HepG2 (cell line): ENCODE data around the gene MAPK8IP1. TPM values are rescaled to one million over a fixed set of nuclear protein-coding genes. Genes with fewer than 3 reads are reported as not detected.

Experiments
- FLYWCH1 ChIP-seq: sonication (generic); formaldehyde crosslinking; IDR thresholded peaks from 2 replicates; pipeline ENCODE4 v1.8.1; 2023; ENCODE audit warnings: mild to moderate bottlenecking, missing genetic modification reagents
- FOXC1 ChIP-seq: sonication (generic); formaldehyde crosslinking; IDR thresholded peaks from 2 replicates; pipeline ENCODE4 v1.8.0; 2022; ENCODE audit warnings: mild to moderate bottlenecking, missing genetic modification reagents, borderline replicate concordance
- KLF11 ChIP-seq: IDR thresholded peaks from 2 replicates; pipeline ENCODE4 v1.6.1; 2016; ENCODE audit warnings: missing compliant biosample characterization
- PCBP1 ChIP-seq: fragments of 200-400 bp; formaldehyde crosslinking; IDR thresholded peaks from 2 replicates; pipeline ENCODE4 v1.6.1; 2017; ENCODE audit warnings: mild to moderate bottlenecking, low read depth, low read length, borderline replicate concordance
- TBX2 ChIP-seq: sonication (generic); formaldehyde crosslinking; IDR thresholded peaks from 2 replicates; pipeline ENCODE4 v1.5.0; 2020; ENCODE audit warnings: missing genetic modification reagents, mild to moderate bottlenecking, borderline replicate concordance
- TCF7 ChIP-seq: sonication (generic); IDR thresholded peaks from 2 replicates; pipeline ENCODE4 v1.6.1; 2016; ENCODE audit warnings: antibody characterized with exemption, low read depth
- TEAD2 ChIP-seq: sonication (generic); formaldehyde crosslinking; IDR thresholded peaks from 2 replicates; pipeline ENCODE4 v1.9.0; 2021; ENCODE audit warnings: missing genetic modification reagents
- ZFY ChIP-seq: sonication (generic); formaldehyde crosslinking; IDR thresholded peaks from 2 replicates; pipeline ENCODE4 v1.4.0; 2020; ENCODE audit warnings: missing genetic modification reagents
- ZNF263 ChIP-seq: sonication (generic); formaldehyde crosslinking; IDR thresholded peaks from 2 replicates; pipeline ENCODE4 v1.4.0; 2020; ENCODE audit warnings: missing genetic modification reagents
- ZNF432 ChIP-seq: sonication (generic); formaldehyde crosslinking; IDR thresholded peaks from 2 replicates; pipeline ENCODE4 v1.5.0; 2020; ENCODE audit warnings: missing genetic modification reagents, mild to moderate bottlenecking, borderline replicate concordance
- polyA plus RNA-seq, 8 experiments: library from polyadenylated mRNA; depleted of rRNA in 3 of 8; stranded (reverse) in 7 of 8; unstranded in 1 of 8; fragments of >200 nt; fragmentation: Illumina TruSeq in 4 of 8; extraction: Trizol in 4 of 8; gene quantifications; 2 replicates each; pipeline versions ENCODE4 v1.2.1 to v1.2.3, GENCODE V29; 2011 to 2016; ENCODE audit warnings: low read depth in 4 of 8, missing spikeins in 1 of 8, mixed read lengths in 1 of 8; ENCODE audit not compliant: insufficient read depth in 1 of 8
- total RNA-seq, 5 experiments: library from RNA; depleted of rRNA; stranded (reverse); fragments of >200 nt; fragmentation: Illumina TruSeq; extraction: Trizol; gene quantifications; 2 replicates each; pipeline ENCODE4 v1.2.3, GENCODE V29; 2016; ENCODE audit warnings: low read depth in 1 of 5
- TF ChIP-seq, protein P1 (sequence below): sonication (generic); formaldehyde crosslinking; IDR thresholded peaks from 2 replicates; pipeline ENCODE4 v1.4.0; 2020; ENCODE audit warnings: missing genetic modification reagents
- TF ChIP-seq, protein P2 (sequence below): sonication (generic); formaldehyde crosslinking; IDR thresholded peaks from 2 replicates; pipeline ENCODE4 v1.5.0; 2020; ENCODE audit warnings: missing genetic modification reagents
- TF ChIP-seq, protein P3 (sequence below): sonication (generic); formaldehyde crosslinking; IDR thresholded peaks from 2 replicates; pipeline ENCODE4 v1.9.0; 2022; ENCODE audit warnings: missing genetic modification reagents, mild to moderate bottlenecking, borderline replicate concordance
- TF ChIP-seq, protein P4 (sequence below): sonication (generic); formaldehyde crosslinking; conservative IDR thresholded peaks from 2 replicates; pipeline ENCODE4 v1.4.0; 2020; ENCODE audit warnings: mild to moderate bottlenecking, missing genetic modification reagents, moderate library complexity
- TF ChIP-seq, protein P5 (sequence below): sonication (generic); formaldehyde crosslinking; IDR thresholded peaks from 2 replicates; pipeline ENCODE4 v1.5.0; 2020; ENCODE audit warnings: missing genetic modification reagents, mild to moderate bottlenecking, borderline replicate concordance

MAPK8IP1 gene
- total and polyA plus RNA-seq, 2 of the 13 experiments (the other 11 are each of a cell fraction or from before 2014, with no cell fraction given), result 2.2 to 4.2 TPM

DNA sequence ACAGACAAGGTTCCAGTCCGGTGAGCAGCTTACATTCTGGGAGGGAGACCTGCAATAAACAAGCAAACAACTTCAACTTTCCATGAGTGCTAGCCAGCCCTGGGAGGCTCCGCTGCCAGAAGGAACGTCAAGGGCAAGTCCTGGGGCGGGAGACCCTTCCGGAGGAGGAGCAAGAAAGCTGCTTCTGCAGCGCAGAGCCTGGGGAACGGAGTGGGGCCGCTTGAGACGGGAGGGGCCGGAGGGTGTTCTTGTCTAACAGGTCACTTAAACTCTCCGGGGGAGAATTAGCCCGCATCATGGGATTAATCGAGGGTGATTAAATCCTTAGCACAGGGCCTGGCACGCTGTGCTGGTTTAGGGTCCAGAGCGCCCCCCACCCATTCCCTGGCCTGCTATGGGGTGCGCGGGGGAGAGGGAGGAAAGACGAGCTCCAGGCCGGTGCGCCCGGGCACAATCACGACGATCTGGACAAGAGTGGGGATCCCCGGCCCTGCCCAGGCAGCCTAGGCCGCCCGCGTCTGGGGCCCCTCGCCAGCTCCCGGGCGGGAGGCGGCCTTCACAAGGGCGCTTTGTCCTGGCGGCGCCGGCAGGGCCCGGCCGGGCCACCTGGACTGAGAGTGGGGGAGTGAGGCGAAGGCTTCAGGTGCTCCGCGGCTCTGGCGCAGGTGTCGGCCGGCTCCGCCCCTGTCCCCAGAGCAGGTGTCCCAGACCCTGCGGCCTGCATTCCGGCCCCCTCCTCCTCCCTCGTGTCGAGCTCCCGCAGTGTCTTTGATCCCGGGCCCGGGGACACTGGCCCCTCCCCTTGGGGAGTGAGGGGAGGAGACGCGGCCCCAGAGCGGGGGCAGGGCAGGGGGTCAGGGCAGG is 36.3 kb downstream of the MAPK8IP1 start (continued):
- TF ChIP-seq, protein P1, sequence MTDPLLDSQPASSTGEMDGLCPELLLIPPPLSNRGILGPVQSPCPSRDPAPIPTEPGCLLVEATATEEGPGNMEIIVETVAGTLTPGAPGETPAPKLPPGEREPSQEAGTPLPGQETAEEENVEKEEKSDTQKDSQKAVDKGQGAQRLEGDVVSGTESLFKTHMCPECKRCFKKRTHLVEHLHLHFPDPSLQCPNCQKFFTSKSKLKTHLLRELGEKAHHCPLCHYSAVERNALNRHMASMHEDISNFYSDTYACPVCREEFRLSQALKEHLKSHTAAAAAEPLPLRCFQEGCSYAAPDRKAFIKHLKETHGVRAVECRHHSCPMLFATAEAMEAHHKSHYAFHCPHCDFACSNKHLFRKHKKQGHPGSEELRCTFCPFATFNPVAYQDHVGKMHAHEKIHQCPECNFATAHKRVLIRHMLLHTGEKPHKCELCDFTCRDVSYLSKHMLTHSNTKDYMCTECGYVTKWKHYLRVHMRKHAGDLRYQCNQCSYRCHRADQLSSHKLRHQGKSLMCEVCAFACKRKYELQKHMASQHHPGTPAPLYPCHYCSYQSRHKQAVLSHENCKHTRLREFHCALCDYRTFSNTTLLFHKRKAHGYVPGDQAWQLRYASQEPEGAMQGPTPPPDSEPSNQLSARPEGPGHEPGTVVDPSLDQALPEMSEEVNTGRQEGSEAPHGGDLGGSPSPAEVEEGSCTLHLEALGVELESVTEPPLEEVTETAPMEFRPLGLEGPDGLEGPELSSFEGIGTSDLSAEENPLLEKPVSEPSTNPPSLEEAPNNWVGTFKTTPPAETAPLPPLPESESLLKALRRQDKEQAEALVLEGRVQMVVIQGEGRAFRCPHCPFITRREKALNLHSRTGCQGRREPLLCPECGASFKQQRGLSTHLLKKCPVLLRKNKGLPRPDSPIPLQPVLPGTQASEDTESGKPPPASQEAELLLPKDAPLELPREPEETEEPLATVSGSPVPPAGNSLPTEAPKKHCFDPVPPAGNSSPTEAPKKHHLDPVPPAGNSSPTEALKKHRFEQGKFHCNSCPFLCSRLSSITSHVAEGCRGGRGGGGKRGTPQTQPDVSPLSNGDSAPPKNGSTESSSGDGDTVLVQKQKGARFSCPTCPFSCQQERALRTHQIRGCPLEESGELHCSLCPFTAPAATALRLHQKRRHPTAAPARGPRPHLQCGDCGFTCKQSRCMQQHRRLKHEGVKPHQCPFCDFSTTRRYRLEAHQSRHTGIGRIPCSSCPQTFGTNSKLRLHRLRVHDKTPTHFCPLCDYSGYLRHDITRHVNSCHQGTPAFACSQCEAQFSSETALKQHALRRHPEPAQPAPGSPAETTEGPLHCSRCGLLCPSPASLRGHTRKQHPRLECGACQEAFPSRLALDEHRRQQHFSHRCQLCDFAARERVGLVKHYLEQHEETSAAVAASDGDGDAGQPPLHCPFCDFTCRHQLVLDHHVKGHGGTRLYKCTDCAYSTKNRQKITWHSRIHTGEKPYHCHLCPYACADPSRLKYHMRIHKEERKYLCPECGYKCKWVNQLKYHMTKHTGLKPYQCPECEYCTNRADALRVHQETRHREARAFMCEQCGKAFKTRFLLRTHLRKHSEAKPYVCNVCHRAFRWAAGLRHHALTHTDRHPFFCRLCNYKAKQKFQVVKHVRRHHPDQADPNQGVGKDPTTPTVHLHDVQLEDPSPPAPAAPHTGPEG (CRISPR knock-in tag), result 0 out of 2 replicates have a peak, but pooled peaks have one; percentile 34
- peak; percentile 81 for TF ChIP-seq TBX2 (CRISPR knock-in tag)
- TF ChIP-seq FOXC1 (CRISPR knock-in tag), result 0 out of 2 replicates have a peak, but pooled peaks have one; percentile 16
- peak; percentile 75; the same call in 1 of the 2 replicates for TF ChIP-seq ZFY (CRISPR knock-in tag)
- 0 out of 2 replicates have a peak, but pooled peaks have one; percentile 18 for TF ChIP-seq TEAD2 (CRISPR knock-in tag)
- TF ChIP-seq, protein P2, sequence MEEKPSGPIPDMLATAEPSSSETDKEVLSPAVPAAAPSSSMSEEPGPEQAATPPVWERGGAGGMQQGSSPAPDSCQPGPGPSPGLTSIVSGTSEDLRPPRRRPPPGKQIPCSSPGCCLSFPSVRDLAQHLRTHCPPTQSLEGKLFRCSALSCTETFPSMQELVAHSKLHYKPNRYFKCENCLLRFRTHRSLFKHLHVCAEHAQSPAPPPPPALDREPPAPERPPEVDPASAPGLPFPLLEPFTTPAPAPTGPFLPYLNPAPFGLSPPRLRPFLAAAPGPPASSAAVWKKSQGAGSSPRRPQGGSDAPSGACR (CRISPR knock-in tag), result 0 out of 2 replicates have a peak, but pooled peaks have one; percentile 14
- no peak for TF ChIP-seq FLYWCH1 (CRISPR knock-in tag)
- 0 out of 2 replicates have a peak, but pooled peaks have one; percentile 13 for TF ChIP-seq KLF11 (CRISPR knock-in tag)
- TF ChIP-seq, protein P3, sequence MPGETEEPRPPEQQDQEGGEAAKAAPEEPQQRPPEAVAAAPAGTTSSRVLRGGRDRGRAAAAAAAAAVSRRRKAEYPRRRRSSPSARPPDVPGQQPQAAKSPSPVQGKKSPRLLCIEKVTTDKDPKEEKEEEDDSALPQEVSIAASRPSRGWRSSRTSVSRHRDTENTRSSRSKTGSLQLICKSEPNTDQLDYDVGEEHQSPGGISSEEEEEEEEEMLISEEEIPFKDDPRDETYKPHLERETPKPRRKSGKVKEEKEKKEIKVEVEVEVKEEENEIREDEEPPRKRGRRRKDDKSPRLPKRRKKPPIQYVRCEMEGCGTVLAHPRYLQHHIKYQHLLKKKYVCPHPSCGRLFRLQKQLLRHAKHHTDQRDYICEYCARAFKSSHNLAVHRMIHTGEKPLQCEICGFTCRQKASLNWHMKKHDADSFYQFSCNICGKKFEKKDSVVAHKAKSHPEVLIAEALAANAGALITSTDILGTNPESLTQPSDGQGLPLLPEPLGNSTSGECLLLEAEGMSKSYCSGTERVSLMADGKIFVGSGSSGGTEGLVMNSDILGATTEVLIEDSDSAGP (CRISPR knock-in tag), result peak; percentile 52; the same call in 1 of the 2 replicates
- no peak for TF ChIP-seq ZNF432
- TF ChIP-seq, protein P4, sequence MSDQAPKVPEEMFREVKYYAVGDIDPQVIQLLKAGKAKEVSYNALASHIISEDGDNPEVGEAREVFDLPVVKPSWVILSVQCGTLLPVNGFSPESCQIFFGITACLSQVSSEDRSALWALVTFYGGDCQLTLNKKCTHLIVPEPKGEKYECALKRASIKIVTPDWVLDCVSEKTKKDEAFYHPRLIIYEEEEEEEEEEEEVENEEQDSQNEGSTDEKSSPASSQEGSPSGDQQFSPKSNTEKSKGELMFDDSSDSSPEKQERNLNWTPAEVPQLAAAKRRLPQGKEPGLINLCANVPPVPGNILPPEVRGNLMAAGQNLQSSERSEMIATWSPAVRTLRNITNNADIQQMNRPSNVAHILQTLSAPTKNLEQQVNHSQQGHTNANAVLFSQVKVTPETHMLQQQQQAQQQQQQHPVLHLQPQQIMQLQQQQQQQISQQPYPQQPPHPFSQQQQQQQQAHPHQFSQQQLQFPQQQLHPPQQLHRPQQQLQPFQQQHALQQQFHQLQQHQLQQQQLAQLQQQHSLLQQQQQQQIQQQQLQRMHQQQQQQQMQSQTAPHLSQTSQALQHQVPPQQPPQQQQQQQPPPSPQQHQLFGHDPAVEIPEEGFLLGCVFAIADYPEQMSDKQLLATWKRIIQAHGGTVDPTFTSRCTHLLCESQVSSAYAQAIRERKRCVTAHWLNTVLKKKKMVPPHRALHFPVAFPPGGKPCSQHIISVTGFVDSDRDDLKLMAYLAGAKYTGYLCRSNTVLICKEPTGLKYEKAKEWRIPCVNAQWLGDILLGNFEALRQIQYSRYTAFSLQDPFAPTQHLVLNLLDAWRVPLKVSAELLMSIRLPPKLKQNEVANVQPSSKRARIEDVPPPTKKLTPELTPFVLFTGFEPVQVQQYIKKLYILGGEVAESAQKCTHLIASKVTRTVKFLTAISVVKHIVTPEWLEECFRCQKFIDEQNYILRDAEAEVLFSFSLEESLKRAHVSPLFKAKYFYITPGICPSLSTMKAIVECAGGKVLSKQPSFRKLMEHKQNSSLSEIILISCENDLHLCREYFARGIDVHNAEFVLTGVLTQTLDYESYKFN (CRISPR knock-in tag), result peak; percentile 58
- TF ChIP-seq TCF7, result peak; percentile 66; the same call in 1 of the 2 replicates
- TF ChIP-seq, protein P5, sequence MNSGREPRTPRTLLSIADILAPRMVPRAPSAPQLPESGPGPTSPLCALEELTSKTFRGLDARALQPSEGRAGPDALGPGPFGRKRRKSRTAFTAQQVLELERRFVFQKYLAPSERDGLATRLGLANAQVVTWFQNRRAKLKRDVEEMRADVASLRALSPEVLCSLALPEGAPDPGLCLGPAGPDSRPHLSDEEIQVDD (CRISPR knock-in tag), result 0 out of 2 replicates have a peak, but pooled peaks have one; percentile 23
- TF ChIP-seq PCBP1, result 0 out of 2 replicates have a peak, but pooled peaks have one; percentile 44
- peak; percentile 41; the same call in 1 of the 2 replicates for TF ChIP-seq ZNF263 (CRISPR knock-in tag)
